Ishikawa (cell line): ENCODE measurements around the gene PSMG2.

ENCODE experiments used
- CEBPB ChIP-seq: IDR thresholded peaks from 2 replicates; pipeline ENCODE4 v1.6.1; 2012
- CREB1 ChIP-seq: IDR thresholded peaks from 2 replicates; pipeline ENCODE4 v1.6.1; 2012; ENCODE audit warnings: low read depth
- EGR1 ChIP-seq: IDR thresholded peaks from 2 replicates; pipeline ENCODE4 v1.6.1; 2012
- EP300 ChIP-seq: IDR thresholded peaks from 2 replicates; pipeline ENCODE4 v1.6.1; 2012; ENCODE audit warnings: borderline replicate concordance
- FOXM1 ChIP-seq: IDR thresholded peaks from 2 replicates; pipeline ENCODE4 v1.6.1; 2012; ENCODE audit warnings: low read depth, borderline replicate concordance
- NFIC ChIP-seq: IDR thresholded peaks from 2 replicates; pipeline ENCODE4 v1.6.1; 2012
- RAD21 ChIP-seq: IDR thresholded peaks from 2 replicates; pipeline ENCODE4 v1.6.1; 2012; ENCODE audit warnings: low read depth
- TAF1 ChIP-seq: IDR thresholded peaks from 2 replicates; pipeline ENCODE4 v1.6.1; 2012; ENCODE audit warnings: low read depth, mild to moderate bottlenecking
- TCF12 ChIP-seq: IDR thresholded peaks from 2 replicates; pipeline ENCODE4 v1.6.1; 2012; ENCODE audit warnings: low read depth
- TEAD4 ChIP-seq: IDR thresholded peaks from 2 replicates; pipeline ENCODE4 v1.6.1; 2012
- YY1 ChIP-seq: IDR thresholded peaks from 2 replicates; pipeline ENCODE4 v1.6.1; 2012; ENCODE audit warnings: low read depth
- ZBTB7A ChIP-seq: IDR thresholded peaks from 2 replicates; pipeline ENCODE4 v1.6.1; 2012; ENCODE audit warnings: low read depth
- TF ChIP-seq, protein P1 (sequence below): IDR thresholded peaks from 2 replicates; pipeline ENCODE4 v1.6.1; 2012
- TF ChIP-seq, protein P2 (sequence below): IDR thresholded peaks from 2 replicates; pipeline ENCODE4 v1.6.1; 2012
- TF ChIP-seq, protein P3 (sequence below): IDR thresholded peaks from 2 replicates; pipeline ENCODE4 v1.6.1; 2012; ENCODE audit warnings: low read depth, mild to moderate bottlenecking

The PSMG2 gene

DNA sequence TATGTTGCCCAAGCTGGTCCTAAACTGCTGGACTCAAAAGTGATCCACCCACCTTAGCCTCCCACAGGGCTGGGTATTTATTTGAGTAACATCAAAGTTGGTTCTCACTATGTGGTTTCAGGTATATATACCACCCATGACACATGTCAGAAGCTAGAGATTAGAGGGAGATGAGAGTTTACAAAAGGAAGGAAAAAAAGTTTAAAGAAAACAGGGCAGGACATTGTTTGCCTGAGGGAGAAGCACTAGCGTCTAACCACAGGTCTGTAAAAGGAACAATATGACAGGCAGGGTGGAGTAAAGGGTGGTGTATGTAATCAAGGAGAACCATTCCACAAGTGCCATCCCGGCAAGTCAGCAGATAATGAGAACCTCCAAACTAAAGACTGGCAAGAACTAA lies 8.8 kb upstream of the PSMG2 start:
- TF ChIP-seq, protein P1, sequence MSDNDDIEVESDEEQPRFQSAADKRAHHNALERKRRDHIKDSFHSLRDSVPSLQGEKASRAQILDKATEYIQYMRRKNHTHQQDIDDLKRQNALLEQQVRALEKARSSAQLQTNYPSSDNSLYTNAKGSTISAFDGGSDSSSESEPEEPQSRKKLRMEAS: no peak
- TF ChIP-seq ZBTB7A (no peak), NFIC (no peak), RAD21 (no peak), EP300 (no peak), FOXM1 (no peak), EGR1 (no peak), CREB1 (no peak), TAF1 (no peak), TCF12 (no peak)
- TF ChIP-seq, protein P2, sequence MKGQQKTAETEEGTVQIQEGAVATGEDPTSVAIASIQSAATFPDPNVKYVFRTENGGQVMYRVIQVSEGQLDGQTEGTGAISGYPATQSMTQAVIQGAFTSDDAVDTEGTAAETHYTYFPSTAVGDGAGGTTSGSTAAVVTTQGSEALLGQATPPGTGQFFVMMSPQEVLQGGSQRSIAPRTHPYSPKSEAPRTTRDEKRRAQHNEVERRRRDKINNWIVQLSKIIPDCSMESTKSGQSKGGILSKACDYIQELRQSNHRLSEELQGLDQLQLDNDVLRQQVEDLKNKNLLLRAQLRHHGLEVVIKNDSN: no peak
- TF ChIP-seq, protein P3, sequence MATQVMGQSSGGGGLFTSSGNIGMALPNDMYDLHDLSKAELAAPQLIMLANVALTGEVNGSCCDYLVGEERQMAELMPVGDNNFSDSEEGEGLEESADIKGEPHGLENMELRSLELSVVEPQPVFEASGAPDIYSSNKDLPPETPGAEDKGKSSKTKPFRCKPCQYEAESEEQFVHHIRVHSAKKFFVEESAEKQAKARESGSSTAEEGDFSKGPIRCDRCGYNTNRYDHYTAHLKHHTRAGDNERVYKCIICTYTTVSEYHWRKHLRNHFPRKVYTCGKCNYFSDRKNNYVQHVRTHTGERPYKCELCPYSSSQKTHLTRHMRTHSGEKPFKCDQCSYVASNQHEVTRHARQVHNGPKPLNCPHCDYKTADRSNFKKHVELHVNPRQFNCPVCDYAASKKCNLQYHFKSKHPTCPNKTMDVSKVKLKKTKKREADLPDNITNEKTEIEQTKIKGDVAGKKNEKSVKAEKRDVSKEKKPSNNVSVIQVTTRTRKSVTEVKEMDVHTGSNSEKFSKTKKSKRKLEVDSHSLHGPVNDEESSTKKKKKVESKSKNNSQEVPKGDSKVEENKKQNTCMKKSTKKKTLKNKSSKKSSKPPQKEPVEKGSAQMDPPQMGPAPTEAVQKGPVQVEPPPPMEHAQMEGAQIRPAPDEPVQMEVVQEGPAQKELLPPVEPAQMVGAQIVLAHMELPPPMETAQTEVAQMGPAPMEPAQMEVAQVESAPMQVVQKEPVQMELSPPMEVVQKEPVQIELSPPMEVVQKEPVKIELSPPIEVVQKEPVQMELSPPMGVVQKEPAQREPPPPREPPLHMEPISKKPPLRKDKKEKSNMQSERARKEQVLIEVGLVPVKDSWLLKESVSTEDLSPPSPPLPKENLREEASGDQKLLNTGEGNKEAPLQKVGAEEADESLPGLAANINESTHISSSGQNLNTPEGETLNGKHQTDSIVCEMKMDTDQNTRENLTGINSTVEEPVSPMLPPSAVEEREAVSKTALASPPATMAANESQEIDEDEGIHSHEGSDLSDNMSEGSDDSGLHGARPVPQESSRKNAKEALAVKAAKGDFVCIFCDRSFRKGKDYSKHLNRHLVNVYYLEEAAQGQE: no peak

DNA sequence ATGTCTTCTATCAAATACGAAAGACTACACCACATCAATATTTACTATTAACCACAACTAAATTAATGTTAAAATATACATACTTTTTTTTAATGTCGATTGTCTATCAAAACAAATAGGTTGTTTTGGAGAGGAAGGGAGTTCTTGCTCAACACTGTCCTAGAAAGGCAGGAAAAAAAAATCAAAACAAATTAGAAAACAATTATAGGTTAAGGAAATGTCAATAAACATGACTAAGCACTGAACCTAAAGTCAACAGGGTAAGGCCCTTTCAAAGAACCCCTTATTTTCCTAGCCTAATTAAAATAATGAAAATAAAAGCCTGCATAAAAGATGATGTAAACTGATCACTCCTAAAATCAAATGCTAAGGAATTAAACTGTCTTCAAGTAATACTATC lies 3.1 kb upstream of the PSMG2 start:
- TF ChIP-seq, protein P2: no peak
- TF ChIP-seq EP300 (no peak), YY1 (no peak), RAD21 (no peak), TCF12 (no peak), TAF1 (no peak), FOXM1 (no peak), CEBPB (no peak), EGR1 (no peak)
- TF ChIP-seq, protein P1: no peak
- TF ChIP-seq, protein P3: no peak

DNA sequence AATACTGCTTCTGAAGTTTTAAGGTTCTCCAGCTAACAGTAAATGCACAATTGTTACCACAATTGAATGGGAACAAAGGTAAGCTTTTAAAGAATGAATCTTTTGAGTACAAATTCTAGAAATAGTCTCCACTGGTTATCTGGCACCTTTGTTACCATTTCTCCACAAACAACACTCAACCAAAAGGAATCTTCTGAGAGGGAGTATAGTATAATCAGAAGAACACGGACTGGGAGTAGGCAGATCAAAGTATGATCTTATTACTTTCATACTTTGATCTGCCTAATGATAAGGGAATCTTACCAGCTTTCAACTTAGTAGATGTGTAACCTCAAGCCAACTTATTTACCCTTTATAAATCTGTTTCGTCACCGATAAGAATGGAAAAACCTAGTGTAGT lies 1.7 kb upstream of the PSMG2 start:
- no peak for TF ChIP-seq FOXM1
- no peak for TF ChIP-seq NFIC
- no peak for TF ChIP-seq YY1
- TF ChIP-seq, protein P3: no peak
- TF ChIP-seq RAD21: no peak

DNA sequence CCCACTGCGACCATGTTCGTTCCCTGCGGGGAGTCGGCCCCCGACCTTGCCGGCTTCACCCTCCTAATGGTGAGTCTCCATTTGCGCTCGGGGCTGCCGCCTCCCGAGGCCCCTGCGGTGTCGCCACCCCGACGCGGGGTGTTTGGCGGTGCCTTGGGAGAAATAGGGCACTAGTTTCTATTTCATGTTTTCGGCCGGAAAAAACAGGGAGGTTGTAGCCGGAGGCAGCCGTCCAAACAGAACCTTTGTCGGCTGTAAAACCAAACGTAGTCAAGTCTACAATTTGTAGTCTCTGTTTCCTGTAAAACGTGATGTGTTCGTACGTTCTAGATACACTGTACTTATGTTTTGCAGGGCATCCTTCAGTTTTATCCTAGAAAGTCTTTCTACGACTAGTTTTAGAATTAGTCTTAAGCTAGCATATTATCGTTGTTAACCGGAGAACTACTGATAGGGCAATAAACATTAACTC lies 290 bp downstream of the PSMG2 start:
- TF ChIP-seq, protein P2: no peak
- TF ChIP-seq YY1 (no peak), CREB1 (no peak), TCF12 (no peak), TAF1 (no peak), CEBPB (no peak), EP300 (no peak), RAD21 (no peak), TEAD4 (no peak), NFIC (no peak), FOXM1 (no peak), ZBTB7A (no peak; the same call in 1 of the 2 replicates), EGR1 (no peak)
- TF ChIP-seq, protein P1: no peak
- TF ChIP-seq, protein P3: no peak
